H1 (cell line): Measurements from ENCODE around the gene DCDC2. TPM values are rescaled to one million over a fixed set of nuclear protein-coding genes. Genes with fewer than 3 reads are reported as not detected.

Experiments used
- CTCF ChIA-PET: fragments of 300-600 bp; sonication (Branson Sonifier 250); formaldehyde crosslinking; loops from one replicate; lab custom pipeline; 2021; ENCODE audit not compliant: partially characterized antibody; lab: Charles Lee
- POLR2A ChIA-PET: fragments of 300-600 bp; sonication (Branson Sonifier 250); formaldehyde crosslinking; loops from one replicate; lab custom pipeline; 2021; ENCODE audit warnings: inconsistent platforms; ENCODE audit not compliant: partially characterized antibody; lab: Charles Lee
- DNase-seq, 2 experiments: peaks; one replicate each; pipeline versions ENCODE4 v3.0.0 to v3.0.0-alpha.2; 2010 to 2022; ENCODE audit warnings: low spot score in 2 of 2, low read depth in 1 of 2, mixed read lengths in 1 of 2
- FAIRE-seq: peaks from 2 replicates; lab custom pipeline; 2011; peaks lifted over from hg19 to GRCh38; lab: Jason Lieb, UNC
- H2AFZ ChIP-seq: 2 replicates; pipeline ENCODE4 v1.8.1; 2012; ENCODE audit warnings: low read length, inconsistent platforms
- H2AK5ac ChIP-seq: 2 replicates; pipeline ENCODE4 v1.6.1; 2013; ENCODE audit warnings: low read depth, low read length
- H2BK120ac ChIP-seq: replicated peaks from 2 replicates; pipeline ENCODE3; 2013; ENCODE audit warnings: low read depth, low read length, inconsistent platforms
- H2BK12ac ChIP-seq: 2 replicates; pipeline ENCODE4 v1.6.1; 2013; ENCODE audit warnings: low read depth, low read length
- H2BK15ac ChIP-seq: 2 replicates; pipeline ENCODE4 v1.6.1; 2013; ENCODE audit warnings: low read length
- H2BK20ac ChIP-seq: 2 replicates; pipeline ENCODE4 v1.6.1; 2013; ENCODE audit warnings: low read length
- H2BK5ac ChIP-seq: 2 replicates; pipeline ENCODE4 v1.6.1; 2013; ENCODE audit warnings: low read depth, low read length
- H3K14ac ChIP-seq: 2 replicates; pipeline ENCODE4 v1.6.1; 2013; ENCODE audit warnings: inconsistent platforms; ENCODE audit not compliant: insufficient read length
- H3K18ac ChIP-seq: 2 replicates; pipeline ENCODE4 v1.6.1; 2013; ENCODE audit warnings: low read length; ENCODE audit errors: extremely low read depth
- H3K23ac ChIP-seq: 2 replicates; pipeline ENCODE4 v1.6.1; 2013; ENCODE audit warnings: inconsistent platforms; ENCODE audit not compliant: insufficient read length
- H3K23me2 ChIP-seq: 2 replicates; pipeline ENCODE4 v1.6.1; 2013; ENCODE audit warnings: low read depth, low read length
- H3K27ac ChIP-seq: 2 replicates; pipeline ENCODE4 v1.6.1; 2011; ENCODE audit warnings: low read depth, low read length, inconsistent platforms
- H3K27me3 ChIP-seq, 4 experiments: replicated peaks in 1 of 4; 1 replicate in 1 of 4; 2 replicates in 3 of 4; pipeline versions ENCODE4 v1.6.1 to v1.8.1; 2011 to 2013; ENCODE audit warnings: low read length in 3 of 4, mild to moderate bottlenecking in 3 of 4, inconsistent platforms in 2 of 4, mixed read lengths in 2 of 4, moderate library complexity in 1 of 4; ENCODE audit not compliant: control insufficient read depth in 3 of 4, insufficient read depth in 3 of 4; ENCODE audit errors: extremely low read depth in 1 of 4
- H3K36me3 ChIP-seq, 4 experiments: 2 replicates each; pipeline versions ENCODE4 v1.6.1 to v1.8.1; 2011 to 2013; ENCODE audit warnings: mild to moderate bottlenecking in 4 of 4, low read length in 3 of 4, moderate library complexity in 2 of 4, control low read depth in 1 of 4, inconsistent platforms in 1 of 4; ENCODE audit not compliant: insufficient read depth in 4 of 4, control insufficient read depth in 2 of 4
- H3K4ac ChIP-seq: replicated peaks from 2 replicates; pipeline ENCODE3; 2013; ENCODE audit warnings: low read length, low read depth, mixed read lengths, inconsistent platforms; ENCODE audit not compliant: insufficient read length
- H3K4me1 ChIP-seq, 4 experiments: replicated peaks in 1 of 4; 1 replicate in 1 of 4; 2 replicates in 3 of 4; pipeline versions ENCODE4 v1.6.1 to v1.8.1; 2011 to 2013; ENCODE audit warnings: low read length in 3 of 4, inconsistent platforms in 2 of 4, mixed read lengths in 1 of 4; ENCODE audit not compliant: insufficient read depth in 4 of 4, control insufficient read depth in 3 of 4
- H3K4me2 ChIP-seq, 2 experiments: 2 replicates each; pipeline versions ENCODE4 v1.6.1 to v1.8.1; 2011 to 2013; ENCODE audit warnings: low read depth in 2 of 2, low read length in 2 of 2, control low read depth in 1 of 2, inconsistent platforms in 1 of 2, mild to moderate bottlenecking in 1 of 2; ENCODE audit not compliant: insufficient read depth in 1 of 2
- H3K4me3 ChIP-seq, 4 experiments: fragments of 200-600, 300-600 bp in 1 of 4; sonication (generic), shearing (Covaris generic), sonication (Bioruptor Twin) in 1 of 4; 2 replicates each; pipeline versions ENCODE4 v1.5.1 to v1.8.1; 2011 to 2016; ENCODE audit warnings: low read length in 4 of 4, low read depth in 3 of 4, control low read depth in 2 of 4, inconsistent platforms in 2 of 4, mild to moderate bottlenecking in 2 of 4, mixed read lengths in 1 of 4, moderate library complexity in 1 of 4; ENCODE audit not compliant: insufficient read depth in 2 of 4; ENCODE audit errors: extremely low read depth in 1 of 4
- H3K56ac ChIP-seq: replicated peaks from 2 replicates; pipeline ENCODE3; 2013; ENCODE audit warnings: low read depth, mild to moderate bottlenecking, mixed read lengths, low read length, inconsistent platforms; ENCODE audit not compliant: insufficient read length
- H3K79me1 ChIP-seq: 2 replicates; pipeline ENCODE4 v1.6.1; 2013; ENCODE audit warnings: low read depth, low read length, control low read depth
- H3K79me2 ChIP-seq, 2 experiments: 2 replicates each; pipeline versions ENCODE4 v1.6.1 to v1.8.1; 2012 to 2013; ENCODE audit warnings: low read length in 2 of 2, mild to moderate bottlenecking in 2 of 2, inconsistent platforms in 1 of 2; ENCODE audit not compliant: insufficient read depth in 2 of 2, control insufficient read depth in 1 of 2
- H3K9ac ChIP-seq, 4 experiments: replicated peaks in 1 of 4; 1 replicate in 1 of 4; 2 replicates in 3 of 4; pipeline versions ENCODE4 v1.6.1 to v1.8.1; 2011 to 2013; ENCODE audit warnings: low read depth in 3 of 4, low read length in 3 of 4, control low read depth in 2 of 4, mild to moderate bottlenecking in 2 of 4, moderate library complexity in 2 of 4, inconsistent platforms in 1 of 4; ENCODE audit errors: extremely low read depth in 1 of 4
- H3K9me3 ChIP-seq, 2 experiments: 2 replicates each; pipeline versions ENCODE4 v1.6.1 to v1.8.1; 2012 to 2013; ENCODE audit warnings: mild to moderate bottlenecking in 2 of 2, moderate library complexity in 2 of 2, control low read depth in 1 of 2, inconsistent platforms in 1 of 2, low read depth in 1 of 2, low read length in 1 of 2, mixed read lengths in 1 of 2; ENCODE audit not compliant: insufficient read depth in 2 of 2
- H4K20me1 ChIP-seq, 2 experiments: replicated peaks in 1 of 2; 2 replicates each; pipeline versions ENCODE3 to v1.8.1; 2011 to 2013; ENCODE audit warnings: inconsistent platforms in 2 of 2, low read length in 2 of 2, mild to moderate bottlenecking in 1 of 2; ENCODE audit not compliant: insufficient read depth in 2 of 2, control insufficient read depth in 1 of 2
- H4K5ac ChIP-seq: 2 replicates; pipeline ENCODE4 v1.6.1; 2013; ENCODE audit warnings: low read length, low read depth, mixed read lengths, inconsistent platforms; ENCODE audit not compliant: insufficient read length
- H4K8ac ChIP-seq: 2 replicates; pipeline ENCODE4 v1.8.0; 2013; ENCODE audit warnings: mild to moderate bottlenecking, moderate library complexity, low read length, inconsistent platforms; ENCODE audit not compliant: insufficient read depth; ENCODE audit errors: extremely low read depth
- H4K91ac ChIP-seq: replicated peaks from 2 replicates; pipeline ENCODE3; 2013; ENCODE audit warnings: low read length, mixed read lengths, inconsistent platforms; ENCODE audit not compliant: insufficient read length
- CHD1 ChIP-seq: IDR thresholded peaks from 2 replicates; pipeline ENCODE4 v1.6.1; 2012; ENCODE audit warnings: low read depth, low read length, improper control_type of control experiment
- CTCF ChIP-seq, 3 experiments: IDR thresholded peaks; 1 replicate in 2 of 3; 2 replicates in 1 of 3; pipeline versions ENCODE4 v1.5.1 to v1.6.1; 2011; ENCODE audit warnings: low read length in 3 of 3, mild to moderate bottlenecking in 3 of 3, inconsistent platforms in 2 of 3, low read depth in 1 of 3, moderate library complexity in 1 of 3; ENCODE audit not compliant: insufficient read depth in 1 of 3; ENCODE audit errors: control extremely low read depth in 1 of 3
- EZH2 ChIP-seq: fragments of 200-600 bp; sonication (generic); IDR thresholded peaks from 2 replicates; pipeline ENCODE4 v1.7.1; 2012; ENCODE audit warnings: low read depth, mild to moderate bottlenecking, moderate library complexity, low read length, inconsistent platforms; ENCODE audit not compliant: severe bottlenecking
- YY1 ChIP-seq: IDR thresholded peaks from 2 replicates; pipeline ENCODE4 v1.6.1; 2011; ENCODE audit warnings: low read depth, mild to moderate bottlenecking, low read length
- WGBS, 2 experiments: shearing (Covaris generic) in 1 of 2; methylation state at CpG; one replicate each; pipeline versions ENCODE4 v1.1.6 to v1.1.7; 2013 to 2015; ENCODE audit warnings: low lambda C conversion rate in 2 of 2, mixed read lengths in 2 of 2, inconsistent platforms in 1 of 2, low coverage in 1 of 2, missing lambda C conversion rate in 1 of 2; ENCODE audit not compliant: insufficient replicate concordance in 2 of 2, insufficient coverage in 1 of 2, insufficient read length in 1 of 2; ENCODE audit errors: extremely low coverage in 1 of 2, missing lambda C conversion rate in 1 of 2; 5-methylcytosine and 5-hydroxymethylcytosine counted together
- polyA plus RNA-seq, 7 experiments: library from polyadenylated mRNA; depleted of rRNA in 3 of 7; stranded (reverse) in 5 of 7; unstranded in 2 of 7; fragments of >200 nt in 5 of 7; fragments of 200-250 nt in 2 of 7; gene quantifications; 1 replicate in 5 of 7; 2 replicates in 1 of 7; 4 replicates in 1 of 7; pipeline versions ENCODE4 v1.2.1 to v1.2.3, GENCODE V29; 2011 to 2013; ENCODE audit warnings: missing spikeins in 2 of 7, mixed read lengths in 2 of 7
- total RNA-seq: library from RNA; stranded (reverse); fragmentation: NEBNext Ultra II Directional; extraction: Animal tissue kit (Norgen Biotek cat#: 25700); gene quantifications from 2 replicates; pipeline ENCODE4 v1.2.1, GENCODE V29; 2021

DCDC2 gene
- total and polyA plus RNA-seq, 2 of the 8 experiments (the other 6 are each of a cell fraction or from before 2014, with no cell fraction given), result 0.03 to 0.15 TPM

GRCh38 chr6:24306038-24306437, 51.8 kb downstream of the DCDC2 start:
- Histone ChIP-seq H2BK120ac (no peak overlapping the region), H3K18ac (no peak overlapping the region), H2BK5ac (no peak overlapping the region), H3K27me3 (peaks cover 0 to 1% (median 0%) of the 10 kb centered on the region in 4 experiments; a peak in 2 of 7 replicates), H3K14ac (no peak overlapping the region), H3K4ac (no peak overlapping the region), H4K5ac (no peak overlapping the region), H3K36me3 (0 out of 8 replicates have a peak, but pooled peaks cover 0 to 2% (median 0%) of the 10 kb centered on the region in 4 experiments), H4K8ac (no peak overlapping the region), H3K79me2 (no peaks in the 10 kb centered on the region), H2AFZ (no peak overlapping the region), H3K4me2 (no peak overlapping the region), H2AK5ac (no peak overlapping the region), H4K91ac (no peak overlapping the region), H3K79me1 (no peaks in the 10 kb centered on the region), H3K4me1 (peaks cover 0 to 3% (median 0%) of the 10 kb centered on the region in 4 experiments; a peak in 2 of 7 replicates), H3K27ac (no peak overlapping the region), H4K20me1 (no peaks in the 10 kb centered on the region), H2BK12ac (no peak overlapping the region), H3K9ac (no peak overlapping the region), H2BK20ac (no peak overlapping the region), H3K56ac (no peak overlapping the region), H3K23ac (no peak overlapping the region), H3K4me3 (no peak overlapping the region), H2BK15ac (no peak overlapping the region), H3K9me3 (peaks cover 3 to 4% of the 10 kb centered on the region in 2 experiments; a peak in 3 of 4 replicates), H3K23me2 (no peaks in the 10 kb centered on the region; the same call in 1 of the 2 replicates)
- CTCF ChIA-PET, result interaction anchor here (1.7 kb wide), 1 partner anchor 23 kb away, joined by 6 read pairs; no protein-coding TSS in a partner anchor
- DNase-seq (no peak), FAIRE-seq (no peak)
- POLR2A ChIA-PET, result no interaction called here
- TF ChIP-seq EZH2 (no peak), CTCF (IDR thresholded peaks at IDR 0.05; ENCODE audit: control extremely low read depth in 1 of 3, insufficient read depth in 1 of 3, low read depth in 1 of 3, low read length in 3 of 3) (no peak), YY1 (no peak), CHD1 (no peak)
- 87% methylated on average over 4 of the region's 4 CpGs; no CpG with 5 or more reads in 1 of the 2 experiments for WGBS, 2 experiments
